OCI-LY1 (cell line): ENCODE measurements around the gene PTPRM.

Experiments used
- EZH2 ChIP-seq: fragments of 200-600 bp; sonication (generic), shearing (Covaris generic); IDR thresholded peaks from 2 replicates; pipeline ENCODE4 v1.8.0; 2017; ENCODE audit warnings: borderline replicate concordance, mixed run types, mild to moderate bottlenecking, antibody characterized with exemption, low read length, moderate library complexity, mixed read lengths
- TF ChIP-seq, protein P1 (sequence below): fragments of 200-600 bp; sonication (generic), shearing (Covaris generic); IDR thresholded peaks from 2 replicates; pipeline ENCODE4 v1.5.1; 2017; ENCODE audit warnings: mild to moderate bottlenecking, antibody characterized with exemption, low read length, moderate library complexity, mixed read lengths

DNA sequence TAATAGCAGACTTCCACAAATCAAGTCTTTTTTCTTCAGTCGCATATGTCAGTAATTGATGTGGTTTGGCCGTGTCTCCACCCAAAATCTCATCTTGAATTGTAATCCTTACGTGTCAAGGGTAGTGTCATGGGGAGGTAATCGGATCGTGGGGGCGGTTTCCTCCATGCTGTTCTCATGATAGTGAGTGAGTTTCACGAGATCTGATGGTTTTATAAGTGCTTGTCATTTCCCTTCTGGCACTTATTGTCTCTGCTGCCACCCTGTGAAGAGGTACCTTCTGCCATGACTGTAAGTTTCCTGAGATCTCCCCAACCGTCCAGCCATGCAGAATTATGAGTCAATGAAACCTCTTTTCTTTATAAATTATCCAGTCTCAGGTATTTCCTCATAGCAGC is 478.8 kb downstream of the PTPRM start:
- TF ChIP-seq, protein P1, sequence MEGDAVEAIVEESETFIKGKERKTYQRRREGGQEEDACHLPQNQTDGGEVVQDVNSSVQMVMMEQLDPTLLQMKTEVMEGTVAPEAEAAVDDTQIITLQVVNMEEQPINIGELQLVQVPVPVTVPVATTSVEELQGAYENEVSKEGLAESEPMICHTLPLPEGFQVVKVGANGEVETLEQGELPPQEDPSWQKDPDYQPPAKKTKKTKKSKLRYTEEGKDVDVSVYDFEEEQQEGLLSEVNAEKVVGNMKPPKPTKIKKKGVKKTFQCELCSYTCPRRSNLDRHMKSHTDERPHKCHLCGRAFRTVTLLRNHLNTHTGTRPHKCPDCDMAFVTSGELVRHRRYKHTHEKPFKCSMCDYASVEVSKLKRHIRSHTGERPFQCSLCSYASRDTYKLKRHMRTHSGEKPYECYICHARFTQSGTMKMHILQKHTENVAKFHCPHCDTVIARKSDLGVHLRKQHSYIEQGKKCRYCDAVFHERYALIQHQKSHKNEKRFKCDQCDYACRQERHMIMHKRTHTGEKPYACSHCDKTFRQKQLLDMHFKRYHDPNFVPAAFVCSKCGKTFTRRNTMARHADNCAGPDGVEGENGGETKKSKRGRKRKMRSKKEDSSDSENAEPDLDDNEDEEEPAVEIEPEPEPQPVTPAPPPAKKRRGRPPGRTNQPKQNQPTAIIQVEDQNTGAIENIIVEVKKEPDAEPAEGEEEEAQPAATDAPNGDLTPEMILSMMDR = no peak
- TF ChIP-seq EZH2 = no peak
